ENCODE data around the gene AWAT2. TPM values are rescaled to one million over a fixed set of nuclear protein-coding genes. Genes with fewer than 3 reads are reported as not detected.

Gene AWAT2
- total RNA-seq, 3 donors from 2014 or later, result not detected

GRCh38 chrX:70042399-70043371, 7.1 kb downstream of the AWAT2 start:
- DNase-seq (ENCODE audit: low spot score in 2 of 2), result peak in 1 of 2 donors; percentile 27
- Histone ChIP-seq H3K4me3 (no peak overlapping the region), H3K27ac (no peak overlapping the region), H3K9me3 (no peaks in the 10 kb centered on the region), H3K4me1 (no peaks in the 10 kb centered on the region), H3K27me3 (peaks cover 0 to 46% of the 10 kb centered on the region in 2 donors), H3K36me3 (no peaks in the 10 kb centered on the region)
- intact Hi-C loops (cut with DNase I; ENCODE audit: low total_unique reads), result no loop called here
- TF ChIP-seq, protein P1, sequence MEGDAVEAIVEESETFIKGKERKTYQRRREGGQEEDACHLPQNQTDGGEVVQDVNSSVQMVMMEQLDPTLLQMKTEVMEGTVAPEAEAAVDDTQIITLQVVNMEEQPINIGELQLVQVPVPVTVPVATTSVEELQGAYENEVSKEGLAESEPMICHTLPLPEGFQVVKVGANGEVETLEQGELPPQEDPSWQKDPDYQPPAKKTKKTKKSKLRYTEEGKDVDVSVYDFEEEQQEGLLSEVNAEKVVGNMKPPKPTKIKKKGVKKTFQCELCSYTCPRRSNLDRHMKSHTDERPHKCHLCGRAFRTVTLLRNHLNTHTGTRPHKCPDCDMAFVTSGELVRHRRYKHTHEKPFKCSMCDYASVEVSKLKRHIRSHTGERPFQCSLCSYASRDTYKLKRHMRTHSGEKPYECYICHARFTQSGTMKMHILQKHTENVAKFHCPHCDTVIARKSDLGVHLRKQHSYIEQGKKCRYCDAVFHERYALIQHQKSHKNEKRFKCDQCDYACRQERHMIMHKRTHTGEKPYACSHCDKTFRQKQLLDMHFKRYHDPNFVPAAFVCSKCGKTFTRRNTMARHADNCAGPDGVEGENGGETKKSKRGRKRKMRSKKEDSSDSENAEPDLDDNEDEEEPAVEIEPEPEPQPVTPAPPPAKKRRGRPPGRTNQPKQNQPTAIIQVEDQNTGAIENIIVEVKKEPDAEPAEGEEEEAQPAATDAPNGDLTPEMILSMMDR (IDR thresholded peaks at IDR 0.05), result no peak
- TF ChIP-seq POLR2A (IDR thresholded peaks at IDR 0.05) (no peak), POLR2AphosphoS5 (IDR thresholded peaks at IDR 0.05) (no peak)

- H3K4me1 ChIP-seq, result no peaks in the 10 kb centered on the region
- intact Hi-C loops (cut with DNase I; ENCODE audit: low total_unique reads), result no loop called here
- H3K27ac ChIP-seq, result no peak overlapping the region
- no peak overlapping the region for H3K4me3 ChIP-seq
- peaks cover 0 to 45% of the 10 kb centered on the region in 2 donors for H3K27me3 ChIP-seq
- no peak for DNase-seq (ENCODE audit: low spot score in 2 of 2)
- H3K9me3 ChIP-seq, result no peaks in the 10 kb centered on the region
- no peaks in the 10 kb centered on the region for H3K36me3 ChIP-seq
- no peak for TF ChIP-seq POLR2A (IDR thresholded peaks at IDR 0.05)
- TF ChIP-seq, protein P1 (IDR thresholded peaks at IDR 0.05), result no peak
Observed at GRCh38 chrX:70041993-70042392, 7.7 kb downstream of the AWAT2 start.

DNA sequence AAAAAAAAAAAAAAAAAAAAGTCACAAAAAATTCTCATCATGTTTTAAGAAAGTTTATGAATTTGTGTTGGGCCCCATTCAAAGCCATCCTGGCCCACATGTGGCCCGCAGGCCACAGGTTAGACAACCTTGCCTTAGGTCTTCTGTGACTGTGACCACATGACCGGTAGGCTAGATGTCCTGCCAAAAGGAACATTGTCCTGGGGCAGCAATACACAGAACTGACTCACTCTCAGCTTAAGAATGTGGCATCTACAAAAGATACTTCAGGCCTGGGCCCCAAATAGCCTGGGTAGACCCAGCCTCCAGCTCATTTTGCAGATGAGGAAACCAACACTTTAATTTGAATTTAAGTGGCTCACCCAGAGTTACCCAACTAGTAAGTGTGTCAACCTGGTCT, 10.0 kb downstream of the AWAT2 start:
- no peaks in the 10 kb centered on the region for H3K4me1 ChIP-seq
- H3K9me3 ChIP-seq, result no peaks in the 10 kb centered on the region
- no peak overlapping the region for H3K4me3 ChIP-seq
- no peak overlapping the region for H3K27ac ChIP-seq
- H3K36me3 ChIP-seq, result no peaks in the 10 kb centered on the region
- TF ChIP-seq, protein P1 (IDR thresholded peaks at IDR 0.05), result no peak
- TF ChIP-seq POLR2AphosphoS5 (IDR thresholded peaks at IDR 0.05) (no peak), POLR2A (IDR thresholded peaks at IDR 0.05) (no peak)
- intact Hi-C loops (cut with DNase I; ENCODE audit: low total_unique reads), result no loop called here
- peaks cover 0 to 47% of the 10 kb centered on the region in 2 donors for H3K27me3 ChIP-seq
- DNase-seq (ENCODE audit: low spot score in 2 of 2), result no peak

DNA sequence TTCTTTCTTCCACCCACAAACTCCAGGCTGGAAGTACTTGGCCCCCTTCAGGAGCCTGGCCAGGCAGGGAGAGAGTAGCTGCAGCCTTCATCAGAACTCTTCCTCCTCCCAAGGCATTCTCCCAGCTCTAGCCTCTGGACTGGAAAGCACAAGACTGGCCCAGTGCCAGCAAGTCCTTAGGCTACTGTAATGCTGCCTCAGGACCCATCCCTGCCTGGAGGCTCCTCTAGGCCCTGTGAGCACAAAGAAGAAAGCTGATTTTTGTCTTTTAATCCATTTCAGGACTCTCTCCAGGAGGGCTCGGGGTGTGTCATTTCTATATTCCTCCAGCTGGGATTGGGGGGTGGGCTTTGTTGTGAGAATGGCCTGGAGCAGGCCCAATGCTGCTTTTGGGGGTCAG, 10.8 kb downstream of the AWAT2 start:
- TF ChIP-seq, protein P1 (IDR thresholded peaks at IDR 0.05), result no peak
- TF ChIP-seq POLR2A (IDR thresholded peaks at IDR 0.05), result no peak
- TF ChIP-seq POLR2AphosphoS5 (IDR thresholded peaks at IDR 0.05), result no peak
- Histone ChIP-seq H3K4me3 (no peak overlapping the region), H3K36me3 (no peaks in the 10 kb centered on the region), H3K27me3 (peaks cover 0 to 47% of the 10 kb centered on the region in 2 donors), H3K4me1 (no peaks in the 10 kb centered on the region), H3K27ac (no peak overlapping the region), H3K9me3 (no peaks in the 10 kb centered on the region)
- no peak for DNase-seq (ENCODE audit: low spot score in 2 of 2)
- intact Hi-C loops (cut with DNase I; ENCODE audit: low total_unique reads), result no loop called here

DNA sequence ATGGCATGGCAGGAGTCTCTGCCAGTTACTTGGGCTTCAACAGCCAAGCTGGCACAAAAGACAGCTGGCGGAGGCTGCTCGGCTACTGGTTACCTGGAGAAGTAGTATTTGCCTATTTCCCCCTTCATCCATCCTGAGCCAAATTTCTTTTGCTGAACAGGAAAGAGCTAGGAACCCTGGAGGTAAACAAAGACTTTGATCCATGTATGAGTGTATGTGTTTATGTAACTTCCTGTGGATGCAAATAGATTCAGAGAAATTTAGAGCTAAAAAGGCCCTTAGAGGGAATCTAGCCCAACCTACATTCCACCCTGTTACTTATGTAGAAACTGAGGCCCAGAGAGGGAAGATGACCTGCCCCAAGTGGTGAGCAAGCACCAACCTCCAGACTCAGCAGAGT, 11.2 kb downstream of the AWAT2 start:
- intact Hi-C loops (cut with DNase I; ENCODE audit: low total_unique reads), result no loop called here
- Histone ChIP-seq H3K36me3 (no peaks in the 10 kb centered on the region), H3K4me1 (no peaks in the 10 kb centered on the region), H3K4me3 (no peak overlapping the region), H3K27me3 (peaks cover 0 to 48% of the 10 kb centered on the region in 2 donors), H3K27ac (no peak overlapping the region), H3K9me3 (no peaks in the 10 kb centered on the region)
- no peak for DNase-seq (ENCODE audit: low spot score in 2 of 2)
- TF ChIP-seq, protein P1 (IDR thresholded peaks at IDR 0.05), result no peak

Data from breast epithelium (tissue), 4 donors.